ENCODE results near the gene KATNAL1. TPM values are rescaled to one million over a fixed set of nuclear protein-coding genes. Genes with fewer than 3 reads are reported as not detected.

Gene KATNAL1
- total and polyA plus RNA-seq, 4 donors: 2.4 to 20.5 (median 9.3) TPM

GRCh38 chr13:30345426-30346100 lies 38.2 kb upstream of the KATNAL1 start:
- Histone ChIP-seq H3K4me1 (ENCODE audit: control insufficient read depth in 5 of 5, insufficient read depth in 5 of 5, low read length in 5 of 5) (peaks cover 0 to 20% (median 14%) of the 10 kb centered on the region in 5 donors), H3K4me3 (no peak overlapping the region), H3K9ac (ENCODE audit: insufficient read depth in 1 of 2, low read length in 2 of 2) (no peak overlapping the region), H3K9me3 (ENCODE audit: control insufficient read depth in 4 of 4, insufficient read depth in 3 of 4, low read length in 3 of 4) (no peaks in the 10 kb centered on the region), H3K27ac (ENCODE audit: low read depth in 1 of 2, low read length in 1 of 2) (no peak overlapping the region), H3K36me3 (ENCODE audit: control insufficient read depth in 4 of 4, insufficient read depth in 4 of 4, low read length in 4 of 4) (no peaks in the 10 kb centered on the region), H3K27me3 (ENCODE audit: control insufficient read depth in 3 of 3, insufficient read depth in 3 of 3, low read length in 2 of 3) (no peaks in the 10 kb centered on the region)
- ATAC-seq (ENCODE audit: insufficient read depth, low FRiP score) (no peak), DNase-seq (no peak)
- 97 to 98% methylated on average over 1 of the region's 1 CpG for WGBS, 2 donors
- no peak for TF ChIP-seq CTCF (IDR thresholded peaks at IDR 0.05; ENCODE audit: control extremely low read depth, extremely low read depth)

- peak overlapping the region; percentile 32 to 81 for H3K27ac ChIP-seq (ENCODE audit: low read depth in 1 of 2, low read length in 1 of 2)
- H3K36me3 ChIP-seq (ENCODE audit: control insufficient read depth in 4 of 4, insufficient read depth in 4 of 4, low read length in 4 of 4): no peaks in the 10 kb centered on the region
- peak; percentile 82 to 93 (median 83) for DNase-seq
- peaks cover 6 to 29% (median 20%) of the 10 kb centered on the region in 5 donors for H3K4me1 ChIP-seq (ENCODE audit: control insufficient read depth in 5 of 5, insufficient read depth in 5 of 5, low read length in 5 of 5)
- H3K9ac ChIP-seq (ENCODE audit: insufficient read depth in 1 of 2, low read length in 2 of 2): no peak overlapping the region
- H3K27me3 ChIP-seq (ENCODE audit: control insufficient read depth in 3 of 3, insufficient read depth in 3 of 3, low read length in 2 of 3): no peaks in the 10 kb centered on the region
- 53 to 76% methylated on average over 9 of the region's 9 CpGs for WGBS, 2 donors
- no peak for TF ChIP-seq CTCF (IDR thresholded peaks at IDR 0.05; ENCODE audit: control extremely low read depth, extremely low read depth)
- no peak overlapping the region for H3K4me3 ChIP-seq
- ATAC-seq (ENCODE audit: insufficient read depth, low FRiP score): peak; percentile 59
- no peaks in the 10 kb centered on the region for H3K9me3 ChIP-seq (ENCODE audit: control insufficient read depth in 4 of 4, insufficient read depth in 3 of 4, low read length in 3 of 4)
Measured at GRCh38 chr13:30341815-30342570, 34.6 kb upstream of the KATNAL1 start.

GRCh38 chr13:30340331-30341250 lies 33.2 kb upstream of the KATNAL1 start:
- ATAC-seq (ENCODE audit: insufficient read depth, low FRiP score) (peak; percentile 76), DNase-seq (no peak)
- Histone ChIP-seq H3K27me3 (ENCODE audit: control insufficient read depth in 3 of 3, insufficient read depth in 3 of 3, low read length in 2 of 3) (no peaks in the 10 kb centered on the region), H3K36me3 (ENCODE audit: control insufficient read depth in 4 of 4, insufficient read depth in 4 of 4, low read length in 4 of 4) (no peaks in the 10 kb centered on the region), H3K9ac (ENCODE audit: insufficient read depth in 1 of 2, low read length in 2 of 2) (peak overlapping the region in 1 of 2 donors; percentile 4), H3K4me3 (no peak overlapping the region), H3K27ac (ENCODE audit: low read depth in 1 of 2, low read length in 1 of 2) (peak overlapping the region; percentile 44 to 86), H3K4me1 (ENCODE audit: control insufficient read depth in 5 of 5, insufficient read depth in 5 of 5, low read length in 5 of 5) (peaks cover 8 to 29% (median 20%) of the 10 kb centered on the region in 5 donors), H3K9me3 (ENCODE audit: control insufficient read depth in 4 of 4, insufficient read depth in 3 of 4, low read length in 3 of 4) (no peaks in the 10 kb centered on the region)
- WGBS, 2 donors: 56 to 59% methylated on average over 10 of the region's 10 CpGs
- TF ChIP-seq CTCF (IDR thresholded peaks at IDR 0.05; ENCODE audit: control extremely low read depth, extremely low read depth): no peak

All from lung (tissue), 12 donors.